ENCODE data around the gene FCHSD2. TPM values are rescaled to one million over a fixed set of nuclear protein-coding genes. Genes with fewer than 3 reads are reported as not detected.

The FCHSD2 gene
- polyA plus RNA-seq, 10 donors = 21.6 to 32.2 (median 25.8) TPM

GRCh38 chr11:72972496-72973128 lies 169.5 kb downstream of the FCHSD2 start:
- no peak for DNase-seq

DNA sequence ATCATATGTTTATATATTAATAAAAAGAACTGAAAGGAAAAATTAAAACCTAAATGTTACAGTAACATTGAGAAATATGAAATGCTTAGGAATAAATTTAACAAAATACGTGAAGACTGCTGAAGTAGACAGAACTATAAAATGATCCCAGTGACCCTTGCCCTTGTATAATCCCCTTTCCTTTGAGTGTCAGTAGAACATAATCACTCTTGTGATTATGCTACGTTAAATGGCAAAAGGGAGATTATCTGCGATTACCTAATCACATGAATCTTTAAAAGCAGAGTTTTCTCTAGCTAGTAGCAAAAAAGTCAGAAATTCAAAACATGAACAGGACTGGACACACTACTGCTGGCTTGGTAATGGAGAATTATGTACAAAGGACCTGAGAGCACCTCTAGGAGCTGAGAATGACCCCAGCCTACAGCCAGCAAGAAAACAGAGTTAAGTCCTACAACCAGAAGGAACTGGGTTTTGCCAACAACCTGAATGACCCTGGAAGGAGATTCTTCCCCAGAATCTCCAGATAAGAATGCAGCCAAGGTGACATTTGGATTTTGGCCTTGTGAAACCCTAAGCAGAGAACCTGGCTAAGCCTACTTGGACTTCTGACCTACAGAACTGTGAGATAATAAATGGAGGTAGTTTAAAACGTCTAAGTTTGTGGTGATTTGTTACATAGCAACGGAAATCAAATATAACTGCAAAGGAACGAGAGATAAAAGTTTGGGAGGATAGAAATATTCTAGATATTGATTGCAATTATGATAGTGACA lies 170.7 kb downstream of the FCHSD2 start:
- no peak for DNase-seq

- no peak for DNase-seq
Measured at GRCh38 chr11:72970557-72971118, 171.5 kb downstream of the FCHSD2 start.

GRCh38 chr11:72969894-72970335 lies 172.2 kb downstream of the FCHSD2 start:
- DNase-seq = peak in 1 of 3 donors; percentile 60

- no peak for DNase-seq
Measured at GRCh38 chr11:72968390-72968789, 173.7 kb downstream of the FCHSD2 start.

GRCh38 chr11:72965672-72966071 lies 176.4 kb downstream of the FCHSD2 start:
- no peak for DNase-seq

GRCh38 chr11:72962717-72963116 lies 179.4 kb downstream of the FCHSD2 start:
- DNase-seq = no peak

GRCh38 chr11:72962084-72962483 lies 180.0 kb downstream of the FCHSD2 start:
- no peak for DNase-seq

DNA sequence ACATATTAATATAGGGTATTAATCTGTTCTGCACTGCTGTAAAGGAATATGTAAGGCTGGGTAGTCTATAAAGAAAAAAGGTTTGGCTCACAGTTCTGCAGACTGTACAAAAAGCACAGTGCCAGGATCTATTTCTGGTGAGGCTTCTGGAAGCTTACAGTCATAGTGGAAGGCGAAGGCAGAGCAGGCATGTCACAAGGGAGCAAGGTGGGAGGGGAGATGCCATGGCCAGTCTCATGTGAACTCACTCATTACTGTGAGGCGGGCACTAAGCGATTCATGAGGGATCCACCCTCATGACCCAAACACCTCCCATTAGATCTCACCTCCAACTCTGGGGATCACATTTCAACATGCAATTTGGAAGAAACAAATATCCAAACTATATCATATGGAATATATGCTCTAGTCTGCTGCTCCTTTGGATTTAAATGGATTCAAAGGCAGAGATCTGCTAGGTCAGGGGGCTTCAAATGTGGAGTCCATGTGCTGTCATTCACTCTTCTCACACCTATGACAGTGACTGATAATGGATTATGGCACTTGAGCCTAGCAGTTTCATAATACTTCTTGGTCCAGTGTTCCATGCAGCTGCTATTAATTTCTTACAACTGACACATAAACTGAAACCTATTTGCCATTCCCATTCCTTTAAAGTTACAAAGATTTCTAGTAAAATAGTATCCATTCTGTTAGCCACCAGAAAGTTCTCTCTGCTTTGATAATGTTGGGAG lies 182.0 kb downstream of the FCHSD2 start:
- no peak for DNase-seq

DNA sequence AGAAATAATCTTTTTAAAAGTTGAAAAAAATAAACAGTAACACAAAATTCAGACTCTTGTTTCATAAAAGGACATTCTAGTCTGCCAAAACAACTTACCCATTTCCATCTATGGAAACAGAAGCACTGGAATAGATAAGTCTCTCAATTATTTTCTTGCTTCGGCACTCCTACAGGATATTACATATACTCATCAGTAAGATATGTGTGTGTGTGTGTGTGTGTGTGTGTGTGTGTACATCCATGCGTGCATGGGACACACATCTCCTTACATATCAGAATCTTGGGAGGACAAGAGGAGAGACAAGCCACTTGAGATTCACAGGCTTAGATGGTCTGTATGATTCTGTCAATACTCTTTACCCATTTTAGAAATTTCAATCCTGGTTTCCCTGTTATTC lies 183.3 kb downstream of the FCHSD2 start:
- no peak for DNase-seq

GRCh38 chr11:72955466-72955865 lies 186.7 kb downstream of the FCHSD2 start:
- no peak for DNase-seq

DNA sequence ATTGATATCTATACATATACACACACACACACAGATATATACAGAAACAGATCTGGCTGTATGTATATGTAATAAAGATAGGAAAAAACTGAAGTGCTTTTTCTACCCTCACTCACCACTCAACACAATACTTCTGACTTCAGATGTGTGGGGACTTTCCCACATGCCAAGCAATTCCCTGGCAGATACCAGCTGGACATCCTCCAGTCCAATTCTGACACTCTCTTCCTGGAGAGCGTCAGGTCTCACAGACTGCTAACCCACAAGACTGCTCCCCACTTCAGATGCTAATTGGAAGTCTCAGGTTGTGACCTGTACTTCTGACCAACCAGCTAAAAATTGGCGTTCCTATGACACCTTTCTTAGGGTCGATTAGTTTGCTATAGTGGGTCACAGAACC lies 187.3 kb downstream of the FCHSD2 start:
- DNase-seq = no peak

- DNase-seq = no peak
Measured at GRCh38 chr11:72953637-72954036, 188.5 kb downstream of the FCHSD2 start.

GRCh38 chr11:72951888-72952287 lies 190.2 kb downstream of the FCHSD2 start:
- DNase-seq = no peak

- DNase-seq = no peak
Measured at GRCh38 chr11:72951193-72951592, 190.9 kb downstream of the FCHSD2 start.

GRCh38 chr11:72950685-72951084 lies 191.4 kb downstream of the FCHSD2 start:
- DNase-seq = no peak

GRCh38 chr11:72947229-72947628 lies 194.9 kb downstream of the FCHSD2 start:
- DNase-seq = no peak

- no peak for DNase-seq
Measured at GRCh38 chr11:72943664-72944063, 198.5 kb downstream of the FCHSD2 start.

DNA sequence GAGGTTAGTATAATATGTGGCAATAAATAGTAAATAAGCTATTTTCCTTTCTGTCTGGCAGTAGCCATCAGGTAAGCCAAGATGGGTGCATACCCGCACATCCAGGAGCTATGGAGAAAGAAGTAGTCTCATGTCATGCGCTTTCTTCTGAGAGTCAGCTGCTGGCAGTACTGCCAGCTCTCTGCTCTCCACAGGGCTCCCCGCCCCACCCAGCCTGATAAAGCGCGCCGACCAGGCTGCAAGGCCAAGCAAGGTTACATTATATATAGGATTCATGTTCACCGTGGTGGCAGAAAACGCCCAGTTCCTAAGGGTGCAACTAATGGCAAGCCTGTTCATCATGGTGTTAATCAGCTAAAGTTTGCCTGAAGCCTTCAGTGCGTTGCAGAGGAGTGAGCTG lies 201.7 kb downstream of the FCHSD2 start:
- DNase-seq = no peak

DNA sequence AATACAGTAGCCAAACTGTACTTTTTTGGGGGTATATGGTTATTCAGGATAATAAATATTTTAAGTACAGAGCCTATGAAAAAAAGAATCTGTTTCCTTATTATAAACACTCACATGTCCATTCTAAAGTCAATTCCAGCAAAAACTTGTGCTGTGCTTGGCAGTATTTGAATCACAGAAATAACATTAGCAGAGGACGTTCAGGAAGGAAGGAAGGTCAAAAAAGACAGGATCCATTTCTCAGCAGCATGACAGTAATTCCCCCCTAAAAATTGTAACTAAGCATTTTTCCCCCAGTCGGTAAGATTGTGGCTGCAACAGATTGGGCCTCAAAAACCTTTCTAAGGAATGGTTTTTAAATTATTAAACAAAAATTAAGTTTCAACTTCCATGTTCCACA lies 203.1 kb downstream of the FCHSD2 start:
- peak in 1 of 3 donors; percentile 22 for DNase-seq

DNA sequence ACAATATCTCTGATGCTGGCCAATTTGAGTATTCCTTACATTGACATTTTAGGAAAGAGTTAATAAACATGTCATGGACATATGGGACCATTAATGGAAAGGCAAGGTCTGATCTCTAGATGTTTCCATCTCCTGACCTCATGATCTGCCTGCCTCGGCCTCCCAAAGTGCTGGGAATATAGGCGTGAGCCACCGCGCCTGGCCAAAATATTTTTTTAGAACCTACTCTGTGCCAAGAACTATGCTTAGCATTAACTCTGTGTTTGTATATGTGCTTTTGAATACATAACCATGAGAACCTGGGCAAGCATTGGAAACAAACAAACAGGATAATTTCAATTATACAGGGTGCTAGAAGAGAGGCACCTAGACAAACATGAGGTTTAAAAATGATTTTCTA lies 204.7 kb downstream of the FCHSD2 start:
- DNase-seq = no peak

DNA sequence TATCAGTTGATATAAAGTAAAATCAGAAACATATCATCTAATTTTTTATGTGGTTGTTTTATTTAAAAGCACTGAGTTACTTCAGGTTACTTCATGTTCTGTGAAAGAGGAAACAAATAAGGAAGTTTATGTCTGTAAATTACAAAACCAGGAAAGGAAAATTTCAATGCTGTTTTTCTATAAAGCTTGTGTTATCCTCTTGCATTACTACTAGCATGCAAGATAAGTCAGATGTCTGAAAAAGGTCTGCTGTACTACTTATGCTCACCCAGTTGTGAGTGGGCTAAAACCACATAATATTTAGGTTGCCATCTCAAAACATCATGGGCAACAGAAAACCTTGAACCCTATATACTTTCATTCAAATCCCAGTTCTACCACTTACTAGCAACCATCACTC lies 206.4 kb downstream of the FCHSD2 start:
- DNase-seq = no peak

Measured in muscle of back (tissue), 11 donors.